PC-9 (cell line): ENCODE measurements around the gene TEDC1. TPM values are rescaled to one million over a fixed set of nuclear protein-coding genes. Genes with fewer than 3 reads are reported as not detected.

Source experiments
- BruUV-seq: library from RNA; stranded (reverse); fragments of 400-500 nt; replicated peaks from 2 replicates; lab custom pipeline; 2021; lab: Mats Ljungman, UMichigan
- CTCF ChIA-PET: fragments of 300-600 bp; sonication (Branson Sonifier 250); formaldehyde crosslinking; loops from one replicate; lab custom pipeline; 2022; ENCODE audit warnings: antibody characterized with exemption; lab: Charles Lee
- POLR2A ChIA-PET: fragments of 300-600 bp; sonication (Branson Sonifier 250); formaldehyde crosslinking; loops from one replicate; lab custom pipeline; 2022; ENCODE audit warnings: antibody characterized with exemption; ENCODE audit not compliant: unreplicated experiment; lab: Charles Lee
- DNase-seq, 2 experiments: peaks; one replicate each; pipeline versions ENCODE4 v3.0.0 to v3.0.0-alpha.2; 2015 to 2022; ENCODE audit warnings: mixed read lengths in 1 of 2
- H2AFZ ChIP-seq: fragments of 200-600 bp; sonication (generic); 2 replicates; pipeline ENCODE4 v1.8.1; 2017; ENCODE audit warnings: antibody characterized with exemption
- H3F3A ChIP-seq: fragments of 200-600 bp; sonication (generic); 2 replicates; pipeline ENCODE4 v1.8.1; 2017; ENCODE audit warnings: antibody characterized with exemption, mild to moderate bottlenecking, low read depth; ENCODE audit not compliant: insufficient read depth
- H3K27ac ChIP-seq: fragments of 200-600 bp; sonication (generic); 2 replicates; pipeline ENCODE4 v1.6.1; 2016; ENCODE audit warnings: mixed run types
- H3K27me3 ChIP-seq: fragments of 200-600 bp; sonication (generic); 2 replicates; pipeline ENCODE4 v1.6.1; 2016; ENCODE audit warnings: low read depth, mixed run types; ENCODE audit not compliant: insufficient read depth
- H3K36me3 ChIP-seq: fragments of 200-600 bp; sonication (generic); 2 replicates; pipeline ENCODE4 v1.6.1; 2016; ENCODE audit warnings: low read depth, mixed run types
- H3K4me1 ChIP-seq: fragments of 200-600 bp; sonication (generic); replicated peaks from 2 replicates; pipeline ENCODE4 v1.6.1; 2016; ENCODE audit warnings: mixed run types; ENCODE audit not compliant: insufficient read depth
- H3K4me2 ChIP-seq: fragments of 200-600 bp; sonication (generic); 2 replicates; pipeline ENCODE4 v1.6.1; 2017; ENCODE audit warnings: mixed run types
- H3K4me3 ChIP-seq: fragments of 200-600 bp; sonication (generic); 2 replicates; pipeline ENCODE4 v1.6.1; 2016; ENCODE audit warnings: mixed run types
- H3K79me2 ChIP-seq: fragments of 200-600 bp; sonication (generic); 2 replicates; pipeline ENCODE4 v1.6.1; 2017; ENCODE audit warnings: low read depth, mixed run types
- H3K9me2 ChIP-seq: fragments of 200-600 bp; sonication (generic); 2 replicates; pipeline ENCODE4 v1.8.1; 2017; ENCODE audit warnings: mild to moderate bottlenecking; ENCODE audit not compliant: insufficient read depth
- H3K9me3 ChIP-seq: fragments of 200-600 bp; sonication (generic); 2 replicates; pipeline ENCODE4 v1.8.1; 2016; ENCODE audit warnings: low read depth; ENCODE audit not compliant: insufficient read depth
- H4K20me1 ChIP-seq: fragments of 200-600 bp; sonication (generic); 2 replicates; pipeline ENCODE4 v1.8.1; 2017; ENCODE audit not compliant: insufficient read depth
- CTCF ChIP-seq: fragments of 200-600 bp; sonication (generic); conservative IDR thresholded peaks from 2 replicates; pipeline ENCODE4 v1.6.1; 2017; ENCODE audit warnings: mixed run types, antibody characterized with exemption, mild to moderate bottlenecking, moderate library complexity
- EZH2 ChIP-seq: fragments of 200-600 bp; sonication (generic); IDR thresholded peaks from 2 replicates; pipeline ENCODE4 v1.8.0; 2017; ENCODE audit warnings: antibody characterized with exemption, low read depth
- intact Hi-C: fragments of 100-400 bp; cut with micrococcal nuclease; formaldehyde crosslinking; loops from one replicate; pipeline ENCODE4 v1.10.0; 2022; ENCODE audit not compliant: unreplicated experiment
- total RNA-seq: library from RNA; stranded (reverse); gene quantifications from 2 replicates; pipeline ENCODE4 v1.2.3, GENCODE V29; 2021

Gene TEDC1
- total RNA-seq, 1 experiment from 2014 or later: 21.2 TPM

GRCh38 chr14:105503935-105504692 is 13.1 kb downstream of the TEDC1 start:
- ChIA-PET CTCF (no interaction called here), POLR2A (no interaction called here)
- no peaks in the 10 kb centered on the region for H3K9me3 ChIP-seq
- 0 out of 2 replicates have a peak, but pooled peaks cover 3% of the 10 kb centered on the region for H3F3A ChIP-seq
- no peak overlapping the region for H3K4me2 ChIP-seq
- TF ChIP-seq CTCF (no peak), EZH2 (no peak)
- no peaks in the 10 kb centered on the region for H3K79me2 ChIP-seq
- H4K20me1 ChIP-seq: no peaks in the 10 kb centered on the region
- DNase-seq: peak in 1 of 2 experiments; percentile 21
- BruUV-seq: no TSS peak
- H3K36me3 ChIP-seq: no peaks in the 10 kb centered on the region
- peaks cover 29% of the 10 kb centered on the region for H3K27me3 ChIP-seq
- no peak overlapping the region for H2AFZ ChIP-seq
- H3K9me2 ChIP-seq: no peaks in the 10 kb centered on the region
- no peaks in the 10 kb centered on the region for H3K4me1 ChIP-seq
- intact Hi-C loops: no loop called here
- H3K27ac ChIP-seq: no peak overlapping the region
- no peak overlapping the region for H3K4me3 ChIP-seq

GRCh38 chr14:105505101-105505500 is 14.1 kb downstream of the TEDC1 start:
- CTCF ChIA-PET: interaction anchor here (0.7 kb wide), 1 partner anchor 298 kb away, joined by 5 read pairs; no protein-coding TSS in a partner anchor
- POLR2A ChIA-PET: no interaction called here
- H3K27me3 ChIP-seq: peaks cover 37% of the 10 kb centered on the region
- H3K4me3 ChIP-seq: no peak overlapping the region
- TF ChIP-seq CTCF (no peak), EZH2 (no peak)
- no TSS peak for BruUV-seq
- no peaks in the 10 kb centered on the region for H3K9me2 ChIP-seq
- no peak overlapping the region for H3K4me2 ChIP-seq
- no peak for DNase-seq
- no peaks in the 10 kb centered on the region for H3K4me1 ChIP-seq
- no peak overlapping the region for H2AFZ ChIP-seq
- intact Hi-C loops: no loop called here
- H3K79me2 ChIP-seq: no peaks in the 10 kb centered on the region
- H3F3A ChIP-seq: 0 out of 2 replicates have a peak, but pooled peaks cover 3% of the 10 kb centered on the region
- no peaks in the 10 kb centered on the region for H3K36me3 ChIP-seq
- no peaks in the 10 kb centered on the region for H4K20me1 ChIP-seq
- no peaks in the 10 kb centered on the region for H3K9me3 ChIP-seq
- H3K27ac ChIP-seq: no peak overlapping the region

GRCh38 chr14:105507247-105507646 is 16.2 kb downstream of the TEDC1 start:
- no peak for DNase-seq
- Histone ChIP-seq H3F3A (peaks cover 11% of the 10 kb centered on the region; the same call in 1 of the 2 replicates), H3K4me3 (no peak overlapping the region), H3K27ac (no peak overlapping the region), H3K79me2 (no peaks in the 10 kb centered on the region), H3K36me3 (no peaks in the 10 kb centered on the region), H2AFZ (no peak overlapping the region), H4K20me1 (no peaks in the 10 kb centered on the region), H3K9me3 (no peaks in the 10 kb centered on the region), H3K27me3 (peaks cover 42% of the 10 kb centered on the region), H3K4me1 (peaks cover 13% of the 10 kb centered on the region), H3K9me2 (no peaks in the 10 kb centered on the region), H3K4me2 (no peak overlapping the region)
- POLR2A ChIA-PET: no interaction called here
- CTCF ChIA-PET: no interaction called here
- intact Hi-C loops: no loop called here
- BruUV-seq: no TSS peak
- TF ChIP-seq CTCF: no peak
- no peak for TF ChIP-seq EZH2
